ENCODE measurements around the gene CDKN2C.
"Not testable (repeated sequence)": the region's sequence is repeated elsewhere in the genome, so short reads cannot be mapped to it uniquely, and the experiment has no call there.

The CDKN2C gene

DNA sequence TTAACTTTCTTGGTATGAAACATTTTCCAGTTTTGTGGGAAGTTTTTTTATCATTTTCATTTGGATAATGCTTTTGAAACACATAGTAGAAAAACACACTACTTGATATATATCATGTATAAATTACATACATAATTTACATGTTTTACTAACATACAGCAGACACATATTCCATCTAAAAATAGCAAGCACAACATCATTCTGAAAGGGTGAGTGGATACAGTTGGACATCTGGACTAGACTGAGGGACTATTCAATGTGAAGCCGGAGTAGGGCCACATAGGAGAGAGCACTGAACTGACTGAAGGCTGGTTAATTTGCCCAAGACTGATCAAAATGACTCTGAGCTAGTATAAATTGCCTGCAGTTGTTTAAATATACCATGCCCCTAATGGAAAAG, 11.7 kb downstream of the CDKN2C start:
- DNase-seq: peak; percentile 39

DNA sequence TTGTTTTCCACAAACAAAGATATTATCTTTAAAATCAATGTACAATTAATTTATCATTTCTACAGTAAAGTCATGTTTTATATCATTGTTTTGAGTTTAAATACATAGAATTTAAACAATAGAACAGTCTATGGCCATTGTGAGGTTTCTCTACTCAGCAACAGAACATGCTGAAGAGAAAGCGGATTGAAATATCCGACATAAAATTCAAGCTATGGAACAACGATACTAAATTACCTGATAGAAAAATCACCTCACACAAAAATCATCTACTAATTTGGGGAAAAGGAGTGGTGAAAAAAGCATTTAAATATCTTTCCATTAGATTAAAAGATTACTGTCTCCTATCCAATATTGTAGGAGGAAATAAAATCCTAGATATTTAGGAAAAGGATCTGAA, 12.6 kb downstream of the CDKN2C start:
- no peak for DNase-seq

DNA sequence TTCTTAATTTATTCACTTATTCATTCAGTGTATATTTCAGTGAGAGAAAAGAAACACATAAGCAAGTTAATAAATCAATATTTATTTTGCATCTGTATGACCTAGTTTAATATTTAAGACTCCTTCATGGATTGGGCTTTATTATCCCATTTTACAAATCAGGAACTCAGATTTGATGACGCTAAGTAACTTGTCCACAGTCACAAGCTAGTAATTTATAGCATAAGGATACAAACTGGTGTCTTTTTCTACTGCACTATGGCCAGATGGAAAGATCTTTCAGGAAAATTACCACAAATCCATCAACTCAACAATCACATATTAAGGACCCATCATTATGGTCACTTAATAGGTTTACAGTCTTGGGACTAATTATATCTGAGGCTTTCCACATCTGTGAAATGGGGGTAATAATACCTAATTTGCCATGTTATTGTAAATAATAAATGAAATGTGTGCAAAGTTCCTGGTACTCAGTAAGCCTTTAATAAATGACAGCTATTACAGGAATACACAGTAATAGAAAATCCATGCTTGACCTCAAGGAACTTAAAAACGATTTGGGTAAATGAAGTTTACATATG, 13.3 kb downstream of the CDKN2C start:
- no peak for DNase-seq

DNA sequence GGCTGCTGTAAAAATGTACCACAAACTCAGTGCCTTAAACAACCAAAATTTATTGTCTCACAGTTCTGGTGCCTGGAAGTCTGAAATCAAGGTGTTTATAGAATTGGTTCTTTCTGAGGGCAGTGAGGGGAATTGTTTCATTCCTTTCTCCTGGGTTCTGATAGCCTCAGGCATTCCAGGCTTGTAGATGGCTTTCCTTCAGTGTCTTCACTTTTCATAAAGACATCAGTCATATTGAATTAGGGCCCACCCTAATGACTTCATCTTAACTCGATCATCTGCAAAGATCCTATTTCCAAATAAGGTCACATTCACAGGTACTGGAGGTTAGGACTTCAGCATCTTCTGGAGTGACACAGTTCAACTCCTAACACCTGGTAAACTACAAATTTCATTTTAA, 15.0 kb downstream of the CDKN2C start:
- peak; percentile 37 for DNase-seq

DNA sequence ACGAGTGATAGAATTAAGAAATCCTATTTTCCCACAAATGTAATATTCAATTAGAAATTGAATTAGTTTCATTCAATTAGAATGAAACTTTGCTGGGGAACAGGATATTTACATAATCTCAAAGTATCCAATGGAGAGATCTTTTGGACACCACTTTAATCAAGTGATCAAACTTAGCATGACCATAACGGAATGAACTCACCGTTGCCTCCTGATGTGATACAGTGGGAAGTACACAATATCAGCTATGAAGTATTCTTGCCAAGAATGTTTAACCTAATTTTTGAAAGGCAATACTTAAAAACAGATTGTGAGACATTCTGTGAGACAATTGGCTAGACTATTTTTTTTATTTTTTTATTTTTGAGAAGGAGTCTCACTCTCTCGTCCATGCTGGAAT, 16.6 kb downstream of the CDKN2C start:
- no peak for DNase-seq

DNA sequence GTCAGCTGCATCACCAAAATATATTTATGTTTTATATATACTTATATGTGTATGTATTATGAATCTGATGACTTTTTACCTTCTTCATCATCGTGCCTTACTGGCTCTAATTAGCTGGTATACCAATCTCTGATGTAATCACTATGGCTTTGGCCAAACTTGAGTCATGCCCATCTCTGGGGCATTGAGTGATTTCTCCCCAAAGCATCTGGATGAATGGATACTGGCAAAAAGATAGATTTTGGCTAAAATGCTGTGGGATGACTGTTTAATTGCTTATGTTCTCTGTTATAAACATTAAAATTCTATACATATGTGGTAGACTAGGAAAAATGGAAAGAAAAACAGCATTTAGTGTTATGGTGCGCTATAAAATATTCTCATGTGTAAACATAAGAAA, 19.6 kb downstream of the CDKN2C start:
- DNase-seq: peak; percentile 57

DNA sequence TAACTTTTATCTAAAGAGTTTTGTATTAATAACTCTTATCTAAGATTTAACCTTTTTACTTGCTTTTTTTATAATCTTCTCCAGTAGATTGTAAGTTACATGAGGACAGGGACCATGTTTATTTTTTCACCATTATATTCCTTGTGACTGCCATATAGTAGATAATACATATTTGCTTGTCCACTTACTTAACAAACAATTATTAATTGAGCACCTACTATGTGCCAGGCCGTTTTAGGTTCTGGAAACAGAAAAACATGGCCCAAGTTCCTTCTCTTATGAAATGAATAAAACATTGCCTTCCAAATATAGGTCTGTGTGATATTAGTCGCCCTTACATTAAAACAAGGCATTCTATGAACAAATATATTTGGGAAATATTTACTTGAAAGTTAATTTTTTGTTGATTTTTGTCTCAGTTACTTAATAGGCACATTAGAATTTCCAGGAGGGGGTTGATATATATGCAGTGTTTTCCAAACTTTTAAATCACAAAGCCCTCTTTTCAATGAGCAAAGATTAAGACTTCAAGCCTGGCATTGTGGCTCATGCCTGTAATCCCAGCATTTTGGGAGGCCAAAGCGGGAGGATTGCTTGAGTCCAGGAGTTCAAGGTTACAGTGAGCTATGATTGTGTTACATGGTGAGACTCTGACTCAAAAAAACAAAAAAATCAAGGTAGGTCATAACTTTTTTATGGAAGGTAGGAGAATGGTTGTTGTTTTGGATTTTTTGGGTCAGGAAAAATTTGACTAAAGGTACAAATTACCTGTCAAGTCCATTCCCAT, 22.7 kb downstream of the CDKN2C start:
- no peak for DNase-seq

DNA sequence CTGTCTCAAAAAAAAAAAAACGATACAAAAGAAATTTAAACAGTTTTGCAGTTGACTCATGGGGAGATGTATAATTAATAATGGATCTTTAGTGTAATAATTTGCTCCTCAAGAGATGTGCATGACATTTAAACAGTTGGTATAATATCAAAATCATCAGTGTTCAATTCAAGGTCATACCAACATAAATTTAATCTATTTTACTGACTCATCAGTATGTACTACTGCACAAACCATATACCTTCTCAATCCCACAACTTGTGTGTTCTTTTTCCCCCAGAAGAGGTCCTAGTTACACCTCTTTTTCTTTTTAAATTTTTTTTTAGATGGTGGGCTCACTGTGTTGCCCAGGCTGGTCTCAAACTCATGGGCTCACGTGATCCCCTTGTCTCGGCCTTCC, 23.6 kb downstream of the CDKN2C start:
- DNase-seq: no peak

DNA sequence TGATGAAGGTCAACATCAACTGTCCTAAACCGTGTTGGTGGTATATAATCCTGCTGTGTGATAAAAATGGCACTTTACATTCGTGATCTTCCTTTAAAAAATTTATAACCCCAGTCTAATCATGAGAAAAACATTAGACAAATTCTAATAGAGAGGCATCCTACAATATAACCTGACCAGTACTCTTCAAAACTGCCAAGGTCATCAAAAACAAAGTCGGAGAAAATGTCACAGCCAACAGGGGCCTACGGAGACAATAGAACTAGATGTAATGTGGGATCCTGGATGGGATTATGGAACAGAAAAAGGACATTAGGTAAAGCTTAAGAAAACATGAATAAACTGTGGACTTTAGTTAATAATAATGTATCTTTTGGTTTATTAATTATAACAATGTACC, 25.0 kb downstream of the CDKN2C start:
- DNase-seq: no peak

DNA sequence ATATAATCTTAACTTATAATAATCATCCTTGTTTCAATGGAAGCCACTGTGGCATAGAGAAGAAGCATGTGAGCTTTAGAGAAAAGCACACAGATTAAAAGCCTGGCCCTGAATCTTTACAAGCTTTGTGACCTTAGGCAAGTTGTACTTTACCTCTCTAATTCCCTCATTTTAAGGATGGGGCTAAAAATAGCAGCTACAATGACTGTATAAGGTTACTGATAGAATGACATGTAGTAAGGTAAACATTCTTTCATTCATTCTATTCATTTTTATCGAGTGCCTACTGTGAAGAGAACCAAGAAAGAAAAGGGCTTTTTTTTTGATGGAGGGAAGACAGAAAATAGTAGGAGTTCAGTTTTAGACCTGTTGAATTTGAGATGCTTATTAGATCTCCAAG, 25.6 kb downstream of the CDKN2C start:
- no peak for DNase-seq

DNA sequence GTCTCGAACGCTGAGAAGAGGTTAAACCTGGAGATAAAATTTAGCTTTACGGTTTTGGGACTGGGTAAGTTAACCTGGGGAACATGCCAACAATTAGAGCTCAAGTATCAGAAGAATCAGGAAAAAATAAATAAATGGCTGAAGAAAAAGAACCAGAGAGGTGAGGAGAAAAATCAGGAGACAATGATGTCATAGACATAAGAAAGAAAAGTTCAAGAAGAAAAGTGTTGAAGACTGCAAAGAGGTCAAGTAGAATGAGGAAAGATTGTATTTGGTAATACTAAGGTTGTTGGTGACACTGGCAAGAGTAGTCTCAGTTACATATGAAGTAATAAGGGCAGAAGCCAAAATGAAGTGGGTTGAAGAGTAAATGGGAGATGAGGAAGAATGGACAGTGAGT, 26.0 kb downstream of the CDKN2C start:
- DNase-seq: no peak

DNA sequence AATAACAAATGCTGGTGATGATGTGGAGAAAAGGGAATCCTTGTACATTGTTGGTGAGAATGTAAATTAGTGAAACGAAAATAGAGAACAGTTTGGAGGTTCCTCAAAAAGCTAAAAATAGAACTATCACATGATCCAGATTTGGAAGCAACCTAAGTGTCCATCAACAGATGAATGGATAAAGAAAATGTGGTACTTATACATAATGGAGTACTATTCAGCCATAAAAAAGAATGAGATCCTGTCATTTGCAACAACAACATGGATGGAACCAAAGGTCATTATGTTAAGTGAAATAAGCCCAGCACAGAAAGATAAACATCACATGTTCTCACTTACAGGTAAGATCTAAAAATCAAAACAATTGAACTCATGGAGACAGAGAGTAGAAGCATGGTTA, 29.3 kb downstream of the CDKN2C start:
- not testable (repeated sequence) for DNase-seq

DNA sequence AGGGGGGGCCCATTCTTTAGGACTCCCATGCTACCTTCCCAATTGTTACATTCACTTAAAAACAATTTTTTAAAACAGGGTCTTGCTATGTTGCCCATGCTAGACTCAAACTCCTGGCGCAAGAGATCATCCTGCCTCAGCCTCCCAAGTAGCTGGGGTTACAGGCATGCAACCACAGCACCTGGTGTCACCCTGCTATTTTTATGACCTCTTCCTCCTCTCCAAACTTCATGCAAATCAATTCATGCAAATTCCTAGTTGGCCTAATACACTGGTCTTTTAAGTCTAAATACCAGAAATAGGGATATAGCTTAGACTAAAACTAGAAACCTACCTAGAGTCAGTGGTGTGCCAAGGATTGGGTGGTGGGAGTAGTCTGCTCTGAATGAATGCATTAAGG, 30.1 kb downstream of the CDKN2C start:
- DNase-seq: no peak

DNA sequence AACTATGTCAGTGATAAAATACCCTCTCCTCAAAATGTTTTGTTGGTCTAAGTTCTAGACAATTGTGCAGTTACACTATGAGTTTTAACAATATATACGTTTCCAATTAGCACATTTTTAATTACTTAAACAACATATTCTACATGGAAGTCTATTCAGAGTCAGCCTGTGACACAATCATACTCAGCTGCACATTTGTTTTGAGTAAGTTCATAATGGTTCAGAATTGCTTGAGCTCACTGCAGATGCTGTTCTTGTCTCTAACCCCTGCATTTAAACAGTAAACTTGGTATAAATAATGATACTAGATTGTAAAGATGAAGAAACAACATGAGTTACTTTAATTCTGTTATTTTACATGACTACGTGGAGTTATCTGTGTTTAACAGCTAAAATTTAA, 30.6 kb downstream of the CDKN2C start:
- DNase-seq: no peak

DNA sequence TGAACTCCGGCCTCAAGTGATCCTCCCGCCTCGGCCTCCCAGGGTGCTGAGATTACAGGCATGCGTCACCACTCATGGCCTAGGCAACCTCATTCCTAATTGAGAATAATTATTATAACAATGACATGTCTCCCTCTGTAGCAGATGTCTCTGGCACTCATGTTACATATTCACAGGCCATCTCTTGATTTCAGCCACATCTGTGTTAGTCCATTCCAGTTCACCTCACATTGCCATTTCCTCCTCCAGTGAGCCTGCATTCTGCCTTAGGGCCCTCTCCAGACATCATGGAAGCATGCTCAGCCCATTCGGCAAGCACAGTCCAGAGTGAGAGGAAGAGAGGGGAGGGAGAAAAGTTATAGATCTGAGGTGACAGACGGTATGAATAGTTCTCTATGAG, 32.5 kb downstream of the CDKN2C start:
- DNase-seq: no peak

DNA sequence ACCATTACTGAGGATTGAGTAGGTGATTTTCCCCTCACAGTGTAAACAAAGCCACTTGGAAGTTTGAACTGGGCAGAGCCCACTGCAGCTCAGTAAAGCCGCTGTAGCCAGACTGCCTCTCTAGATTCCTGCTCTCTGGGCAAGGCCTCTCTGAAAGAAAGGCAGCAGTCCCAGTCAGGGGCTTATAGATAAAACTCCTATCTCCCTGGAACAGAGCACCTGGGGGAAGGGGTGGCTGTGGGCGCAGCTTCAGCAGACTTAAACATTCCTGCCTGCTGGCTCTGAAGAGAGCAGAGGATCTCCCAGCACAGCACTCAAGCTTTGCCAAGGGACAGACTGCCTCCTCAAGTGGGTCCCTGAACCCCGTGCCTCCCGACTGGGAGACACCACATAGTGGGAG, 35.5 kb downstream of the CDKN2C start:
- not testable (repeated sequence) for DNase-seq

DNA sequence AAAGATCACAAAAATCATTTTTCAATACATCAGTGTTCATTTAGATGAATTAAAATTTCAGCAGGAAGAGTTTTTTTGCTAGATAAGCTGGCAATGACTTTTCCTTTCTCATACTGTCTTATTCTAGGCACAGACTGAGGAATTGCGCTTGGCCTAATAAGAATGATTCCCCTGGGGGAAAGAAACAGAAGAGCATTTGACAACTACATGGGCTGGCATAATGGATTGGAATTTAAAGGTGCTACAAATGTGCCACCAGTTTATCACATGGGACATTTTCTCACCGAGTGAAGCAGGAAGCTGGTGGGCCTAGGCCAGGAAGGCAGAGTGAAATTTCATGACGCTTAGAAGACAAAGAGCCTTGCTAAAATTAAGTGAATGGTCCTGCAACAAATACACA, 39.3 kb downstream of the CDKN2C start:
- DNase-seq: no peak

DNA sequence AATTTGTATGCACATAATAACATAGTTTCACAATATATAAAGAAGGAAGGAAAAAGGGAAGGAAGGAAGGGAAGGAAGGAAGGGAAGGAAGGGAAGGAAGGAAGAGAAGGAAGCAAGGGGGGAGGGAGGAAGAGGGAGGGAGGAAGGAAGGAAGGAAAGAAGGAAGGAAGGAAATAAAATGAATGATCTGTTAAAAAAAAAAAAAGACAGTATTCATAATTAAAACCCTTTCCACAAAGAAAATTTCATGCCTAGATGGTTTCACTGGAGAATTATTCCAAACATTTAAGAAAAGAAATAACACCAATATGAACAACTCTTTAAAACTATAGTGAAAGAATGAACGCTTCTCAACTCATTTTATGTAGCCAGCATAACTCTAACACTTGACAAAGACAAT, 44.8 kb downstream of the CDKN2C start:
- DNase-seq: no peak

DNA sequence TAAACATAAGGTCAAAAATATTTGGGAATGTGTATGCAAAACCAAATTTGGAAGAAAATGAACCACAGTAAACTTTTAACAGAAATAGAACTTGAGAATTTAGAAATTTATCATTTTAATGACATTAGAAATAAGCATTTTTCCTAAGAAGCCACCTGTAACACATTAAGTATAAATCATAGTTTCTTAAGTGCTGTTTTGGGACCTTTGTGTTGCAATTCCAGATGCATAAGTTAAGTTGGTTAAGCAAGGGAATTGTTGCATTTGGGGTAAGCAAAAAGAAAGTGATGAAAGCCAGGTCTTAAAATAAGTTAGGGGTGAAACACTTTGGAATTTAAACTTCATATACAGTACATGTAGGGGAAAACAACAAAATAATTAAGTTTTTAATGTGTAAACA, 49.8 kb downstream of the CDKN2C start:
- no peak for DNase-seq
